ENCODE data around the gene EYS. TPM values are rescaled to one million over a fixed set of nuclear protein-coding genes. Genes with fewer than 3 reads are reported as not detected.

Gene EYS
- total RNA-seq, 4 donors from 2014 or later: 0.12 to 1.4 (median 0.22) TPM

DNA sequence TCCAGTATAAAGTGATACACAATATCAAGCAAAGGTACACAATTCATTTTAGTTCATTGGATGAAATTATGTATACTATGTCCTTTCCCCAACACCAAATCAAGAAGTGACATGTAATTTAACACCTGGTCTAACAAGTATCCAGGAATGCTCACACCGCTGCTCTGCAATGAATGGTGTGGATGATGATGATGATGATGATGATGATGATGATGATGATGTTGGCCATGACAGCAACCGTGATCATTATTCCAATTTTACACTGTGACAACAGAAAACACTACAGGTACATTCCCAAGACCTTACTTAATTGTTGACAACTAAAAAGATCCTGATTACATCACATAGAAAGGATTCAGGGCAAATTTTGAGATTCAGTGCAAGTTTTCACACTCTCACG is 1449.4 kb downstream of the EYS start:
- ATAC-seq (ENCODE audit: low FRiP score) (no peak), DNase-seq (ENCODE audit: low spot score) (no peak)
- no peak for TF ChIP-seq CTCF (IDR thresholded peaks at IDR 0.05)

DNA sequence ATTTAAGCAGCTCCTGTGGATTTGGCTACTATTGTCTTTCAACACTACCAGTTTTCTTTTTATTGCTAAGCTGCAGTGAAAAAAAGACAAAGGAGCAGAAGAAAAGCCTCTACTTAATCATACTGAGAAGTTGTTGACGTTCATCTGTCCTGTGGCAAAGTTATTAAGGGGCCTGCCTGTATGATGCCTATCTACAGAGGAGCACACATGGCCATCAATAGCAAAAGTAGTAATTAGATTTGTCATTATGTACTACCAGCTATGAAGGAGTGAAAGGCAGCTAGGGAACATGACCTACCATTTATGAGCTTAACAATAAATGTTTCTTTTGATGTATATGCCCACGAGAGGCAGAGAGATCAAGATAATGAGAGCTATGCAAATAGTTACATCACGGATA is 1450.5 kb downstream of the EYS start:
- ATAC-seq (ENCODE audit: low FRiP score): no peak
- DNase-seq (ENCODE audit: low spot score): no peak
- no peak for TF ChIP-seq CTCF (IDR thresholded peaks at IDR 0.05)

GRCh38 chr6:64255000-64255399 is 1452.0 kb downstream of the EYS start:
- ATAC-seq (ENCODE audit: low FRiP score) (no peak), DNase-seq (ENCODE audit: low spot score) (no peak)
- TF ChIP-seq CTCF (IDR thresholded peaks at IDR 0.05): no peak

GRCh38 chr6:64254558-64254957 is 1452.5 kb downstream of the EYS start:
- no peak for ATAC-seq (ENCODE audit: low FRiP score)
- DNase-seq (ENCODE audit: low spot score): no peak
- no peak for TF ChIP-seq CTCF (IDR thresholded peaks at IDR 0.05)

DNA sequence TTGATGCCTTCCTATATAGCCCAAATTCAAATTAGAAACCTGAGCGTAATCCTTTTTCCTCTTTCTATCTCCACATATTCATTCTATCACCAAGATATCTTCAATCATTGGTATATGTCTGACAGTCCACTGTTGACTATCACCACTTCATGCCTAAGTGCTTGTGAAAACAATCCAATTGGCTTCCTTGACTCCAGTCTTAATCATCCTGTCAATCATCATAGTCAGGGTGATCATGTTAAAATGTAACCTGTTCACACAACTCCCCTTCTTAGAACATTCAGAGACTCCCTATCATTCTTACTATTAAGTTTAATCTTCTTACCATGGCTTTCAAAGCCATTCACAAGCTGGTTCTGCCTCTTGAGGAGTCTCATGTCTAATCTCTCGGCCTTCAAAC is 1454.8 kb downstream of the EYS start:
- ATAC-seq (ENCODE audit: low FRiP score) (no peak), DNase-seq (ENCODE audit: low spot score) (no peak)
- TF ChIP-seq CTCF (IDR thresholded peaks at IDR 0.05): no peak

DNA sequence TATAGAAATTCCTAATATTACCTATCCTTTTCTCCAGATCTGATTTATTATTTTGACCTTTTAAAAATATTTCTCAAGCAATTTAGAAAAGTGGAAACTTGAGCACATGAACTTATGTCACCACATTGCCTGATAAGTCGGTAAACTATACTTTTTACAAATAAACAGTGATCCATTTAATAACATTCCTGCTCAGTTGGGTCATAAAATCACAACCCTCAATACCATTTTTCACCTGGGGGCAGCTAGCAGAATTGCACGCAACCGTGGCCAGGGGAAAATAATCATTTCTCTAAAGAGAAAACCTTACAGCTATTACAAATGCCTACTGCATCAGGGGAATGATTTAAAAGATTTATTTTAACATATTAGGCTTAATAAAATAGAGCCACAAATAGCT is 1456.9 kb downstream of the EYS start:
- ATAC-seq (ENCODE audit: low FRiP score) (no peak), DNase-seq (ENCODE audit: low spot score) (no peak)
- TF ChIP-seq CTCF (IDR thresholded peaks at IDR 0.05): no peak

DNA sequence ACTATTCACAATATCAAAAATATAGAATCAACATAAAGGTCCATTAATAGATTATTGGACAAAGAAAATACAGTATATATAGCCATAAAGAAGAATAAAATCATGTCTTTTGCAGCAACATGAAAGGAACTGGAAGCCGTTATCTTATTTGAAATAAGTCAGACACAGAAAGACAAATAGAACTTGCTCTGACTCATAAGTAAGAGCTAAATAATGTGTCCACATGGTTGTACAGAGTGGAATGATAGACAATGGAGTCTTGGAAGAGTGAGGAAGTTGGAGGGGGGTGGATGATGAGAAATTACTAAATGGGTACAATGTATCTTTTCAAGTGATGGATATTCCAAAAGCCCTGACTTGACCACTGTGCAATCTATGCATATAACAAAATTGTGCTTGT is 1457.9 kb downstream of the EYS start:
- DNase-seq (ENCODE audit: low spot score): no peak
- TF ChIP-seq CTCF (IDR thresholded peaks at IDR 0.05): no peak
- no peak for ATAC-seq (ENCODE audit: low FRiP score)

All from omental fat pad (tissue), 4 donors.